ENCODE data around the gene GPR158. TPM values are rescaled to one million over a fixed set of nuclear protein-coding genes. Genes with fewer than 3 reads are reported as not detected.

The GPR158 gene
- total and polyA plus RNA-seq, 2 donors (not counting 1 experiment from before 2014, with no cell fraction given): 0.33 TPM; not detected in 1

GRCh38 chr10:25557136-25557535, 382.3 kb downstream of the GPR158 start:
- Histone ChIP-seq H3K79me2 (ENCODE audit: control insufficient read depth, insufficient read depth, low read length) (no peaks in the 10 kb centered on the region), H3K4me3 (replicated peaks in 1 of 4; ENCODE audit: control extremely low read depth in 1 of 4, insufficient read depth in 1 of 4, low read depth in 3 of 4, low read length in 4 of 4) (no peak overlapping the region), H3K4me1 (ENCODE audit: control insufficient read depth, extremely low read depth, insufficient read depth, low read length) (no peaks in the 10 kb centered on the region), H3K9me3 (ENCODE audit: control insufficient read depth, insufficient read depth, low read depth, low read length) (no peaks in the 10 kb centered on the region), H3K27me3 (ENCODE audit: control insufficient read depth, insufficient read depth, low read length) (no peaks in the 10 kb centered on the region), H3K27ac (ENCODE audit: insufficient read depth, low read length) (no peak overlapping the region), H3K9ac (ENCODE audit: insufficient read depth, low read length) (no peak overlapping the region), H2AFZ (ENCODE audit: low read length) (no peak overlapping the region), H4K20me1 (ENCODE audit: control insufficient read depth, extremely low read depth, insufficient read depth, low read length) (no peaks in the 10 kb centered on the region), H3K36me3 (ENCODE audit: control insufficient read depth, insufficient read depth, low read length) (no peaks in the 10 kb centered on the region), H3K4me2 (ENCODE audit: extremely low read depth, insufficient read depth, low read length) (no peak overlapping the region)
- TF ChIP-seq, protein P1, sequence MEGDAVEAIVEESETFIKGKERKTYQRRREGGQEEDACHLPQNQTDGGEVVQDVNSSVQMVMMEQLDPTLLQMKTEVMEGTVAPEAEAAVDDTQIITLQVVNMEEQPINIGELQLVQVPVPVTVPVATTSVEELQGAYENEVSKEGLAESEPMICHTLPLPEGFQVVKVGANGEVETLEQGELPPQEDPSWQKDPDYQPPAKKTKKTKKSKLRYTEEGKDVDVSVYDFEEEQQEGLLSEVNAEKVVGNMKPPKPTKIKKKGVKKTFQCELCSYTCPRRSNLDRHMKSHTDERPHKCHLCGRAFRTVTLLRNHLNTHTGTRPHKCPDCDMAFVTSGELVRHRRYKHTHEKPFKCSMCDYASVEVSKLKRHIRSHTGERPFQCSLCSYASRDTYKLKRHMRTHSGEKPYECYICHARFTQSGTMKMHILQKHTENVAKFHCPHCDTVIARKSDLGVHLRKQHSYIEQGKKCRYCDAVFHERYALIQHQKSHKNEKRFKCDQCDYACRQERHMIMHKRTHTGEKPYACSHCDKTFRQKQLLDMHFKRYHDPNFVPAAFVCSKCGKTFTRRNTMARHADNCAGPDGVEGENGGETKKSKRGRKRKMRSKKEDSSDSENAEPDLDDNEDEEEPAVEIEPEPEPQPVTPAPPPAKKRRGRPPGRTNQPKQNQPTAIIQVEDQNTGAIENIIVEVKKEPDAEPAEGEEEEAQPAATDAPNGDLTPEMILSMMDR (conservative IDR thresholded peaks at IDR 0.05 in 1 of 2, IDR thresholded peaks at IDR 0.05 in 1 of 2; ENCODE audit: low read depth in 1 of 2, low read length in 2 of 2): no peak
- DNase-seq (ENCODE audit: low read depth in 2 of 2): peak in 1 of 2 donors; percentile 57

GRCh38 chr10:25561758-25562157, 387.0 kb downstream of the GPR158 start:
- Histone ChIP-seq H3K4me3 (replicated peaks in 1 of 4; ENCODE audit: control extremely low read depth in 1 of 4, insufficient read depth in 1 of 4, low read depth in 3 of 4, low read length in 4 of 4) (no peak overlapping the region), H3K27me3 (ENCODE audit: control insufficient read depth, insufficient read depth, low read length) (no peaks in the 10 kb centered on the region), H3K36me3 (ENCODE audit: control insufficient read depth, insufficient read depth, low read length) (no peaks in the 10 kb centered on the region), H4K20me1 (ENCODE audit: control insufficient read depth, extremely low read depth, insufficient read depth, low read length) (no peaks in the 10 kb centered on the region), H3K9me3 (ENCODE audit: control insufficient read depth, insufficient read depth, low read depth, low read length) (no peaks in the 10 kb centered on the region), H3K79me2 (ENCODE audit: control insufficient read depth, insufficient read depth, low read length) (no peaks in the 10 kb centered on the region), H3K4me1 (ENCODE audit: control insufficient read depth, extremely low read depth, insufficient read depth, low read length) (no peaks in the 10 kb centered on the region), H2AFZ (ENCODE audit: low read length) (no peak overlapping the region), H3K9ac (ENCODE audit: insufficient read depth, low read length) (no peak overlapping the region), H3K4me2 (ENCODE audit: extremely low read depth, insufficient read depth, low read length) (no peak overlapping the region), H3K27ac (ENCODE audit: insufficient read depth, low read length) (no peak overlapping the region)
- DNase-seq (ENCODE audit: low read depth in 2 of 2): no peak
- TF ChIP-seq, protein P1 (conservative IDR thresholded peaks at IDR 0.05 in 1 of 2, IDR thresholded peaks at IDR 0.05 in 1 of 2; ENCODE audit: low read depth in 1 of 2, low read length in 2 of 2): no peak
- TF ChIP-seq EZH2 (IDR thresholded peaks at IDR 0.05; ENCODE audit: low read length, missing control alignments): no peak

DNA sequence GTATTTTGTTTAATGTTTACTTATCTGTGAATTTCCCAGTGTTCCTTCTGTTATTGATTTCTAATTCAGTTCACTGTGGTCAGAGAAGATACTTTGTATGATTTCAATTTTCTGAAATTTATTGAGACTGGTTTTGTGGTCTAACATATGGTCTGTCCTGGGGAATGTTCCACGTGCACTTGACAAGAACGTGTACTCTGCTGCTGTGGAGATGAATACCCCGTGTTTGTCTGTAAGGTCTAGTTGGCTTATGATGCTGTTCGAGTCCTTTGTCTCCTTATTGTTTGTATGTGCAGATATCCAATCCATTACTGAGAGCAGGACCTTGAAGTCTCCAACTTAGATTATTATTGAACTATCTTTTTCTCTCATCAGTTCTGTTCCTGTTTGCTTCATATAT, 387.7 kb downstream of the GPR158 start:
- Histone ChIP-seq H3K9me3 (ENCODE audit: control insufficient read depth, insufficient read depth, low read depth, low read length) (no peaks in the 10 kb centered on the region), H3K27me3 (ENCODE audit: control insufficient read depth, insufficient read depth, low read length) (no peaks in the 10 kb centered on the region), H3K27ac (ENCODE audit: insufficient read depth, low read length) (no peak overlapping the region), H3K4me1 (ENCODE audit: control insufficient read depth, extremely low read depth, insufficient read depth, low read length) (no peaks in the 10 kb centered on the region), H3K4me3 (replicated peaks in 1 of 4; ENCODE audit: control extremely low read depth in 1 of 4, insufficient read depth in 1 of 4, low read depth in 3 of 4, low read length in 4 of 4) (no peak overlapping the region), H2AFZ (ENCODE audit: low read length) (no peak overlapping the region), H3K79me2 (ENCODE audit: control insufficient read depth, insufficient read depth, low read length) (no peaks in the 10 kb centered on the region), H3K9ac (ENCODE audit: insufficient read depth, low read length) (no peak overlapping the region), H4K20me1 (ENCODE audit: control insufficient read depth, extremely low read depth, insufficient read depth, low read length) (no peaks in the 10 kb centered on the region), H3K4me2 (ENCODE audit: extremely low read depth, insufficient read depth, low read length) (no peak overlapping the region), H3K36me3 (ENCODE audit: control insufficient read depth, insufficient read depth, low read length) (no peaks in the 10 kb centered on the region)
- DNase-seq (ENCODE audit: low read depth in 2 of 2): no peak
- TF ChIP-seq EZH2 (IDR thresholded peaks at IDR 0.05; ENCODE audit: low read length, missing control alignments): no peak
- TF ChIP-seq, protein P1 (conservative IDR thresholded peaks at IDR 0.05 in 1 of 2, IDR thresholded peaks at IDR 0.05 in 1 of 2; ENCODE audit: low read depth in 1 of 2, low read length in 2 of 2): no peak

Data from fibroblast of lung (primary cell).